LoVo (cell line): ENCODE data around the gene SMAD6.
A peak's percentile ranks its signal among the peaks of the same experiment; 100 is the strongest.

ENCODE experiments used
- DNase-seq: peaks from one replicate; pipeline ENCODE4 v3.0.0-alpha.2; 2016; ENCODE audit warnings: low spot score

Gene SMAD6

GRCh38 chr15:66703540-66703941 is 1.5 kb downstream of the SMAD6 start:
- peak; percentile 21 for DNase-seq

GRCh38 chr15:66704019-66704802 is 2.2 kb downstream of the SMAD6 start:
- no peak for DNase-seq

GRCh38 chr15:66704803-66705153 is 2.7 kb downstream of the SMAD6 start:
- DNase-seq: no peak

- DNase-seq: no peak
Measured at GRCh38 chr15:66705277-66706146, 3.5 kb downstream of the SMAD6 start.

- no peak for DNase-seq
Measured at GRCh38 chr15:66706225-66706732, 4.2 kb downstream of the SMAD6 start.

GRCh38 chr15:66706840-66707239 is 4.8 kb downstream of the SMAD6 start:
- no peak for DNase-seq

- no peak for DNase-seq
Measured at GRCh38 chr15:66707310-66708082, 5.5 kb downstream of the SMAD6 start.

- DNase-seq: no peak
Measured at GRCh38 chr15:66708389-66708788, 6.4 kb downstream of the SMAD6 start.

- DNase-seq: no peak
Measured at GRCh38 chr15:66709884-66710283, 7.8 kb downstream of the SMAD6 start.

GRCh38 chr15:66711260-66711659 is 9.2 kb downstream of the SMAD6 start:
- no peak for DNase-seq

- DNase-seq: no peak
Measured at GRCh38 chr15:66711862-66712261, 9.8 kb downstream of the SMAD6 start.

GRCh38 chr15:66713843-66714508 is 11.9 kb downstream of the SMAD6 start:
- no peak for DNase-seq

GRCh38 chr15:66714543-66714981 is 12.5 kb downstream of the SMAD6 start:
- DNase-seq: no peak

GRCh38 chr15:66715181-66715624 is 13.2 kb downstream of the SMAD6 start:
- DNase-seq: no peak

GRCh38 chr15:66715720-66716655 is 14.0 kb downstream of the SMAD6 start:
- DNase-seq: no peak

GRCh38 chr15:66716656-66717020 is 14.6 kb downstream of the SMAD6 start:
- DNase-seq: no peak

- no peak for DNase-seq
Measured at GRCh38 chr15:66718220-66718988, 16.4 kb downstream of the SMAD6 start.

- no peak for DNase-seq
Measured at GRCh38 chr15:66719471-66719870, 17.4 kb downstream of the SMAD6 start.

GRCh38 chr15:66720206-66721010 is 18.4 kb downstream of the SMAD6 start:
- DNase-seq: peak; percentile 8
